ENCODE measurements around the gene FAM98C.
"Not testable (repeated sequence)": the region's sequence is repeated elsewhere in the genome, so short reads cannot be mapped to it uniquely, and the experiment has no call there.

FAM98C gene

DNA sequence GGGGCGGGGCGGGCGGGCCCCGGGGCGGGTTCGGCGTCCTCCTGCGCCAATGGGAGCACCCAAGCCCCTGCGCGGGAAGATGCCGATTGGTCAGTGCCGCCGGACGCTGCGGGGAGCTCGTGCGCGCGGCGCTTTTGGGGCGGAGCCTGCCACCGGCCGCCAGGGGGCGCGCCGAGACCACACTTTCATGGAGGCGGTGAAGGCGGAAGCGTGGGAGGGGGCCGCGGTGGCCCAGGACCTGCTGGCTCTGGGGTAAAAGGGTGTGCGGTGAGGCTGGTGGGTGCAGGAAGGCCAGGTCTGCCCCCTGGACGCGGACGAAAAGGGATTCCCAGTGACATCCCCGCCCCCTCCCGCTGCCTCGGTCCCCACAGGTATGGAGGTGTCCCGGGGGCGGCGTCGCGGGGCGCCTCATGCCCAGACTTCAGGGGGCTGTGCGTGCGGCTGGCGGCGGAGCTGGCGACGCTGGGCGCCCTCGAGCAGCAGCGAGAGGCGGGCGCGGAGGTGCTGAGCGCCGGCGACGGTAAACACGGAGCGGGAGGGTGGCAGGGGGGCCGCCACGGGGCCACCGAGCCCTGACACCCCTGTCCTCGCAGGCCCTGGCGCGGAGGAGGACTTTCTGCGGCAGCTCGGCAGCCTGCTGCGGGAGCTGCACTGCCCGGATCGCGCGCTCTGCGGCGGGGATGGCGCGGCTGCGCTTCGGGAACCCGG is at the start of gene FAM98C:
FAM98C (plus strand) TSS at position 127 of the 708 bp plus-strand sequence; CDS start at position 188, 61 bp downstream.
- DNase-seq, result peak; percentile 92 to 99 (median 96)
- intact Hi-C loops (cut with DNase I), result loop anchor here (5.0 to 10.0 kb wide), 3 partner anchors 214 to 942 kb away; partner anchors contain the start of genes EIF3K, MAP4K1, MRPS12 and SAMD4B

DNA sequence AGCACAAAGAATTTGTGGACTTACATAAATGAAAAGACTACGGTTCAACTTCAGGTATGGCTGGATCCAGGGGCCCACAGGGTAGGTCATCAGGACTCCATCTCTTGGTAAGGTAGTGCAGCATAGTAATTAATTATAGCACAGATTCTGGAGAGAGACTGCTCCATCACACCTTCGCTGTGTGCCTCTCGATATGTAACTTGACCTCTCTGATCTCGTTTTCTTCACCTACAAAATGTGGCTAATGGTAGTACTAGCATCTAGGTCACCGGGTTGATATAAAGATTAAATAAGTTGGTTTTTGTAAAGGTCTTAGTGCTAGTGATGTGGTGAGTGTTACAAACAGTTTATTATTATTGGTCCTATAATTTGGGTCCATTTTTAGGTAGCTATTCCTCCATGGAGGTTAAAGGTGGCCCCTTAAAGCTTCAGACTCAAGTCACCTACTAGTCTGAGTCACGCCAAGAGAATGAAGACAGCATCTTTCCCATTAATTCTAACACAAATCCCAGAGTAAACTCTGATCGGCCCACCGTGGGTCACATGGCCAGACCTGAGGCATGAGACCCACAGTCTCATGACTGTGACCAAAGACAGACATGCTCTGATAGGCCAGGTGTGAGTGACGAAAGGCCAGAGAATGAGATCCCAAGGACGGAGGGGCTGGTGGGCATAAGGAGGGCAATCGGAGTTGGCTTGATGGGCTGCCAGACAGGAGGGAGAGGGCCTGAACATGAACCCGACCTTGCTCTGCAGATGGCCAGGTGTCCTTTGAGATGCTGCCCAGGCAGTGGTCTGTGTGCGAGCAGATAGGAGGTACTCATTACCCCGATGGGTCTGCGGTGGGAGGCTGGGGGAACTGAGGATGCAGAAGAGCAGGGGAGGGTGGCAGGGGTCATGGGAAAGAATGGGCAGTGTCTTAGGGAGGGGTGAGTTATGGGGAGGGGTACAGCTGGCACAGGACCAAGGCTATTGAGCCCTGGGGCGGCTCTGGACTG is 46.9 kb upstream of the FAM98C start:
- intact Hi-C loops (cut with DNase I), result no loop called here
- peak in 1 of 10 donors; percentile 54 for DNase-seq

DNA sequence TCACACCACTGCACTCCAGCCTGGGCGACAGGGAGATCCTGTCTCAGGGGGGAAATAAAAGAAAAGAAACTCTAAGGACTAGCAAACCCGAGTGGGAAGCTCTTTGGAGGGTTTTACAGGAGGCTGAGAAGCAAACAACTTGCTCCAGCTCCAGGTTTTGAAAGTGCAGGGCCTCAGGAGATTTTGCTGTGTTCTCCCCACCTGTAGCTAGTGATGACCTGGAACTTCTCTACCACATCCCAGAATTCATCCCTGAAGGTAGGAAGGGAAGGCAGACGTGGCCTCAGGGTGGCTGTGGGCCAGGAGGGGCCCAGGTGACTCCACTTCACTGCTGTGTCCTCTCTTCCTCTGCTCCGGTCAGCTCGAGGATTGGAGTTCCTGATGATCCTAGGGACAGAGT is 44.8 kb upstream of the FAM98C start:
- no peak for DNase-seq
- intact Hi-C loops (cut with DNase I), result no loop called here

DNA sequence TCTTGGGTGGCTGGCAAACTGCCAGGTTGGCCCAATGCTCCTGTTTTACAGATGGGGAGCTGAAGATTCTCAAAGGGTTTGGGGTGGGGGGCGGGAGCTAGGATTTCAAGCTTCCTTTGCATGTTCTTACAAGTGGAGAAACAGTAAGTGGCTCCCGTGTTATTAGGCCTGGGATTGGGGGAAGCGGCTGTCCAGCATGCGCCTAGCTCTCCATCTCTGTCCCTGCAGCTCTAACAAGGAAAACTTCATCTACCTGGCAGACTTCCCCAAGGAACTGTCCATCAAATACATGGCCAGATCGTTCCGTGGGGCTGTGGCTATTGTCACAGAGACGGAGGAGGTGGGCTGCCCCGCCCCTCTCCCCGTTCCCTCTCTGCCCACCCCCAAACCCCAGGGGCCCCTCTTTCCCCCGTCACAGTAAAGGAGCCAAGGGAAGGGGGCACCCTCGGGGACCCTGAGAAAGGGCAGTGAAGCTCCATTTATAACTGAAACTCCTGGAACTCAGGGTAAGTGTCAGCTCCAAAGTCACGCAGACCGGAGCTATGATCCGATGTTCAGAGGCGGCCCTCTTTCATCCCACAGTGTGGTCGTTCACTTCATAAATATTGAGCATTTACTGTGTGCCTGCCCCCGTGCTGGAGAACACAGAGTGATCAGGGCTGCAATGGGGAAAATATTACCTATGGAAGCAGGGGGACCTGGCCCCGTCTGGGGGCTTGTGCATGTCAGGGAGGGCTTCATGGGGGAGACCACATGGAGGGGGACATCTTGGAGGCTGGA is 43.5 kb upstream of the FAM98C start:
- intact Hi-C loops (cut with DNase I), result no loop called here

DNA sequence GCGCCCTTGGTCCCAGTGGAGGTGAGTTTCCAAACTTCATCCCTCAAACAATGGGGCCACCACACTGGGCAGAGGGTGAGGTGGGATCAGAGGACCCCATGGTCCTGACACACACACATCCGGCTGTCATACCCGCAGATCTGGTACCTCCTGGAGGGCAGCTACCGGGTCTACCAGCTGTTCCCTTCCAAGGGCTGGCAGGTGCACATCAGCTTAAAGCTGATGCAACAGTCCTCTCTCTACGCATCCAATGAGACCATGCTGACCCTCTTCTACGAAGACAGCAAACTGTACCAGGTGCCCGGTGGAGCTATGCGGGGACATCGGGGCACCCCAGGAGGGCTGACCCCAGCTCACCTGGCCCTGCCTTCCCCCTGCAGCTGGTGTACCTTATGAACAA is 42.5 kb upstream of the FAM98C start:
- DNase-seq, result no peak
- intact Hi-C loops (cut with DNase I), result no loop called here

More for the DNA sequence above, 43.5 kb upstream of the FAM98C start:
- no peak for DNase-seq

DNA sequence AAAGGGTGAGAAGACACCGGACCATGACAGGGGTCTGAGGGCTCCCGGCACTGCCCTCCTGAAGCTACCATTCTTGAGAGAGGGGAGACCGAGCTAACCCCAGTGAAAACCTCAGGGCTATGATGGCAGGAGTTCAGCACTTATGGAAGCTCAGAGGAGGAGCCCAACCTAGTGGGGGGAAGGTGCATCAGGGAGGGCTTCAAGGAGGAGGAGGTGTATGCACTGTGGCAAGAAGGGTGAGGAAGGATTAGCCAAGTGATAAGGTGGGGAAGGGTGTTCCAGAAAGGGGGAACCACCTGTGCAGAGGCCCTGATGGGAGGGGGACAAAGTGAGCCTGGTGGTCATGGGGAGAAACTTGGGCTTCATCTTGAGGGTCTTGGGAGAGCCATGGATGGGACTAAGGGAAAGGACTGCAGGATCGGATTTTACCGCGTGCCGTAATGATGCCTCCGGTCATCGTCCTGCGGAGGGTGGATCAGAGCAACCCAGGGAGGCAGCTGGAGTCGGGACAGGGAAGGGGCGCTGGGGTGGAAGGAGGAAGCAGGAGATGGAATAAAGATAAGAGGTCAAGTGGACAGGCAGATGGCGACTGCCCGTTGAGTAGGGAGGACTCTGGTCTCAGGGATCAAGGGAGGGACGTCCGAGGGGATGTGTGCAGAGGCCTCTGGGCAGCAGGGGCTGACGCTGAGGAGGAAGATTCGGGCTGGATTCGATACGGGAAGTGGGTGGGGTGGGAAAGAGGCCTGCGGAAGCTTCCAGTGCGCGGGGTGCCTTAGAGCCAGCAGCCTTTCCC is 41.9 kb upstream of the FAM98C start:
- no peak for DNase-seq
- intact Hi-C loops (cut with DNase I), result no loop called here

DNA sequence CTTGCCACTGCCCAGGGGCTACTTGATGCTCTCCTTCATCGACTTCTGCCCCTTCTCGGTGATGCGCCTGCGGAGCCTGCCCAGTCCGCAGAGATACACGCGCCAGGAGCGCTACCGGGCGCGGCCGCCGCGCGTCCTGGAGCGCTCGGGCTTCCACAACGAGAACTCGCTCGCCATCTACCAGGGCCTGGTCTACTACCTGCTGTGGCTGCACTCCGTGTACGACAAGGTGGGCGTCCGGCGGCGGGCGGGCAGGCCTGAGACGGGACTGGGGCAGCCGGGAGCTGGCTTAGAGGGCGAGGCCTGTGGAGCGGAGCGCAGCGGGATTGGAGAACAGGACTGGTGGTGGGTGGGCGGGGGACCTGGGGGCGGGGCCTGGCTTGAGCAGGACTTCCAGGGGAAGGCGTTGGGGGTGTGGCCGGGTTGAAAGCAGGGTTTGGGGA is 41.2 kb upstream of the FAM98C start:
- peak; percentile 35 to 94 (median 58) for DNase-seq
- intact Hi-C loops (cut with DNase I), result no loop called here

DNA sequence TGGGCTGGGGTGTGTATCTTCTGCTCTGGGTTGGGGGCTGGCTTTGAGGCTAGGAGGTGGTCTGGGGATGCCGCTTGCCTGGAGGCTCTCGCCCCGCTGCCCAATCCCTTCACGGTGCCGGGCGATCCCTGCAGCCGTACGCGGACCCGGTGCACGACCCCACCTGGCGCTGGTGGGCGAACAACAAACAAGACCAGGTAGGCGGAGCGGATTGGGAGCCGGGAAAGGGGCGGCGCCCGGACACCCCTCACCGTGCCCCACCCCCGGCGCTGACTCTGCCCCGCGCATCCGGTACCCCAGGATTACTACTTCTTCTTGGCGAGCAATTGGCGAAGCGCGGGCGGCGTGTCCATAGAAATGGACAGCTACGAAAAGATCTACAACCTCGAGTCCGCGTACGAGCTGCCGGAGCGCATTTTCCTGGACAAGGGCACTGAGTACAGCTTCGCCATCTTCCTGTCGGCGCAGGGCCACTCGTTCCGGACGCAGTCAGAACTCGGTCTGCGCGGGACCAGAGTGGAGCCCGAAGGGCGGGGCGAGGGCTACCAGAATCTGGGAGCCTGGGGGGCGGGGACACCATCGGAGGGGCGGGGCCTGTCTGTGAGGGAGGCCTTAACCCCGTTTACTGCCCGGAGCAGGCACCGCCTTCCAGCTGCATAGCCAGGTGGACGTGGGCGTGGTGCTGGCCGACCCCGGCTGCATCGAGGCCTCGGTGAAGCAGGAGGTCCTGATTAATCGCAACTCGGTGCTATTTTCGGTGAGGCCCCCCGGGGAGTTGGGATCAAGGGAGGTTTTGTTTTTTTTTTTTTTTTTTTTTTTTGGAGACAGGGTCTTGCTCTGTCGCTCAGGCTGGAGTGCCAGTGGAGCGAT is 40.6 kb upstream of the FAM98C start:
- peak in 6 of 10 donors; percentile 17 to 90 (median 54) for DNase-seq
- intact Hi-C loops (cut with DNase I), result no loop called here

DNA sequence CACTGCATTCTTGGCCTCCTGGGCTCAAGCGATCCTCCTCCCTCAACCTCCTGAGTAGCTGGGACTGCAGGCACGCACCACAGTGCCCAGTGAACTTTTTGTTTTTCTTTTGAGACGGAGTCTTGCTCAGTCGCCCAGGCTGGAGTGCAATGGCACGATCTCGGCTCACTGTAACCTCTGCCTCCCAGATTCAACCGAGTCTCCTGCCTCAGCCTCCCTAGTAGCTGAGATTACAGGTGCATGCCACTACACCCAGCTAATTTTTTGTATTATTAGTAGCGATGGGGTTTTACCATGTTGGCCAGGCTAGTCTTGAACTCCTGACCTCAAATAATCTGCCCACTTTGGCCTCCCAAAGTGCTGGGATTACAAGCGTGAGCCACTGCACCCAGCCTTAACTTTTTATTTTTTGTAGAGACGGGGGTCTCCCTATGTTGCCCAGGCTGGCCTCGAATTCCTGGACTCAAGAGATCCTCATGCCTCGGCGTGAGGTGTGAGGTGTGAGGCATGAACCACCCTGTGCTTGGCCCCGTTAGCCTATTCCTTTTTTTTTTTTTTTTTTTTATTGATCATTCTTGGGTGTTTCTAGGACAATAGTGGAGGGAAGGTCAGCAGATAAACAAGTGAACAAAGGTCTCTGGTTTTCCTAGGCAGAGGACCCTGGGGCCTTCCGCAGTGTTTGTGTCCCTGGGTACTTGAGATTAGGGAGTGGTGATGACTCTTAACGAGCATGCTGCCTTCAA is 39.8 kb upstream of the FAM98C start:
- DNase-seq; intact Hi-C loops (cut with DNase I): not testable (repeated sequence)

DNA sequence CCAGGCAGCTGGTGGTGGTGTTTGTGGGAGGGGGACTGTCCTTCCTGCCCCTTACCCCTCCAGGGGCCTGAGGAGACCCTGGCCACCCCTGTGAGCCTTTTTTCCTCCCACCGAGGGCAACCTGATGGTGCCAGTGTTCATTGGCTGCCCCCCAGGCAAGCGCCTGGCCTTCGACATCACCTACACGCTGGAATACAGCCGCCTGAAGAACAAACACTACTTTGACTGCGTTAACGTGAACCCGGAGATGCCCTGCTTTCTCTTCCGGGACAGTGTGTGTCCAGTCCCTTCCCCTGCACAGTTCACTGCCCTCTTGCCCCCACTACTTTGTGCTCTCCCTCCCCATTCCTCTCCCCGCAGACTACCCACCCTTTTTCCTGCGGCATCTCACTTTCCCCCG is 35.9 kb upstream of the FAM98C start:
- no peak for DNase-seq
- intact Hi-C loops (cut with DNase I), result no loop called here

DNA sequence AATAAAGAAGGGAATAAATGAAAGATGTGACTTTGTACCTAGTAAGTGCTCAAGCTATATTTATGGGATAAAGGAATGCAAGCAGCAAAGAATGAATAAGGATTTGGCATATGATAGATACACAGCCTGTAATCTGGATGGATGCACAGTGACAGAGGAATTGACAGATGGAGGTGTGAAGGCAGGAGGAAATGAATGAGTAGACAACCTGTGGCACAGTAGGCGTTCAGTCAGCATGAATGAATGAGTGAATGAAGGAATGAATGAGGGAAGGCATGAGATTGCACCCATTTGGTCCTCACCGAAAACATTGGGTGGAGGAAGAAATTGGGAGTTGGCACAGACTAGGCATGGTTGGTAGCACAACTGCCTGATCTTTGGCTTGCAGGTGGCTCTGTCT is 33.3 kb upstream of the FAM98C start:
- DNase-seq, result no peak

DNA sequence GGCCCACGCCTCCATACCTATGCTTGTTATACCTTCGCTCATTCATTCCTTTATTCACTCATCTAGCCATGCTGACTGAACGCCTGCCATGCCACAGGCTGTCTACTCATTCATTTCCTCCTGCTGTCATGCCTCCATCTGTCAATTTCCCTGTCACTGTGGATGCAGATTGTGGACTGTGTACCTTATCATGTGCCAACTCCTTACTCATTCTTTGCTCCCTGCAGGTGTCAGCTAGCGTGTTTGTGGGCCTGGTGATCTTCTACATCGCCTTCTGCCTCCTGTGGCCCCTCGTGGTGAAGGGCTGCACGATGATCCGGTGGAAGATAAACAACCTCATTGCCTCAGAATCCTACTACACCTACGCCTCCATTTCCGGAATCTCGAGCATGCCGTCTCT is 32.6 kb upstream of the FAM98C start:
- intact Hi-C loops (cut with DNase I), result no loop called here

More for the DNA sequence above, 33.3 kb upstream of the FAM98C start:
- intact Hi-C loops (cut with DNase I), result no loop called here

DNA sequence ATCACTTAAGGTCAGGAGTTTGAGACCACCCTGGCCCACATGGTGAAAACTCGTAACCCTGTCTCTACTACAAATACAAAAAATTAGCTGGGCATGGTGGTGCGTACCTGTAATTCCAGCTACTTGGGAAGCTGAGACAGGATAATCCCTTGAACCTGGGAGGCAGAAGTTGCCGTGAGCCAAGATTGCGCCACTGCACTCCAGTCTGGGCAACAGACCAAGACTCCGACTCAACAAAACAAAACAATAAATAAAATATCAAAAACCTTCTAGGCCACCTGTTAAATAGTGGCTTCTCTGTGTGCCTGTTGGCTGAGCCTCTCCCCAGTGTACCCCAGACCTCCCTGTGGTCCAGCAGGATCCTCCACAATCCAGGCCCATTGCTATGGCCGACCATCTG is 31.8 kb upstream of the FAM98C start:
- DNase-seq, result no peak
- intact Hi-C loops (cut with DNase I), result no loop called here

More for the DNA sequence above, 32.6 kb upstream of the FAM98C start:
- DNase-seq, result no peak

DNA sequence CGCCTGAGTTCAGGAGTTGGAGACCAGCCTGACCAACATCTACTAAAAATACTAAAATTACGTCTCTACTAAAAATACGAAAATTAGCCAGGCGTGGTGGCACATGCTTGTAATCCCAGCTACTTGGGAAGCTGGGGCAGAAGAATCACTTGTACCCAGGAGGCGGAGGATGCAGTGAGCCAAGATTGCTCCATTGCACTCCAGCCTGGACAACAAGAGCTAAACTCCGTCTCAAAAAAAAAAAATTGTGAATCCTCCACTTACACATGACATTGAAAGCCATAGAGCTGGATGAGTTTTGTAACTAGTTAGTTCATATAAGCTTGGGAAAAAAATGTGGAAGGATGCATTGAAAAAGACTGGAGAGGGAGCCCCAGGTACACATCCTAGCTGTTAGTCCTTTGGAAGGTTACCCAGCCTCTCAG is 29.0 kb upstream of the FAM98C start:
- no peak for DNase-seq

DNA sequence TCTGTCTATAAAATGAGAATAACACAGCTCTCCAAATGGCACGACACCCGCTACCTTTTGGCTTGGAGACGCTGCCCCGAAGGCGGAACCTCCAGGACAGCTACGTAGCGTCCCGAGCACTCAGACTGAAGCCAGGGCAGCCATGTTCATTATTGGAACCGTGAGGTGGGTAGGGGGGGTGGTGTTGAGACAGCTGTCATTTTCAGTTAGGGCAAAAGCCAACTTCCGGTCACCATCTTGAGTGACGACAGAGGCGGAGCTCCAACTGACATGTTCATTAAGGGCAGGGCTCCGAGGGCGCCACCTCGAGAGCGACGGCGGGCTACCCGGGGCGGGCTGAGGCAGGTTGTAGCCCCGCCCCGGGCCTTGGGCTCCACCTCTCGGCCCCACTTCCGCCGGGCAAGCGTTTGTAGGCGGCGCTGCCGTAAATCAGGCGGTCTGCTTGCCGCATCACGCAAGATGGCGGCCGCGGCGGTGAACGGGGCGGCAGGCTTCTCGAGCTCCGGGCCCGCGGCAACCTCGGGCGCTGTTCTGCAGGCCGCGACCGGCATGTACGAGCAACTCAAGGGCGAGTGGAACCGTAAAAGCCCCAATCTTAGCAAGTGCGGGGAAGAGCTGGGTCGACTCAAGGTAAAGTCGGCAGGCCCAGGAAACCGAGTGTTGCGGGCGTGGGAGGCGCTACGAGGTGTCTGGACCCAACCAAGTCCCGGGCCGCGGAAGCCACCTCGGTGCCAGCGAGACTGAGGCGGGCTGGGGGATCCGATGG is 28.4 kb upstream of the FAM98C start, which contains the start of gene PSMD8:
PSMD8 (plus strand) TSS at position 240 of the 766 bp plus-strand sequence; CDS start at position 271, 31 bp downstream.
- DNase-seq, result peak; percentile 99 to 100 (median 100)
- intact Hi-C loops (cut with DNase I), result loop anchor here (1.0 kb wide), 1 partner anchor 38 kb away; no protein-coding TSS in a partner anchor

More for the DNA sequence above, 29.0 kb upstream of the FAM98C start:
- intact Hi-C loops (cut with DNase I), result loop anchor here (1.0 kb wide), 1 partner anchor 38 kb away; no protein-coding TSS in a partner anchor

DNA sequence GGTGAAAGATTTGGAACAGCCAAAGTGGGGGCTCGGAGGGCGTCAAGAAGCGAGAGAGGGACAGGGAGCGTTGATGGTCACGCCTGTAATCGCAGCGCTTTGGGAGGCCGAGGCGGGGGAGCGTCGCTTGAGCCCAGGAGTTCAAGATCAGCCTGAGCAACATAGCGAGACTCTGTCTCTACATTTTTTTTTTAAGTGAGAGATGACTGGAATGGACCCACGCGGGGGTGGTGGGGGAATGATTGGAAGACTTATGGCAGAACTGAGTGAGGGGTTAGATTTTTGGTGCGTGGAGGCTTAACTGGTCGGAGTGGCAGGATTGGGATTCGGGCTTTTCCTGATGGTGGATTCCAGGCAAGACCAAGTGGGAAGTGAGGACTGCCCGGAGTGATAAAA is 27.8 kb upstream of the FAM98C start:
- intact Hi-C loops (cut with DNase I), result no loop called here
- DNase-seq, result no peak

DNA sequence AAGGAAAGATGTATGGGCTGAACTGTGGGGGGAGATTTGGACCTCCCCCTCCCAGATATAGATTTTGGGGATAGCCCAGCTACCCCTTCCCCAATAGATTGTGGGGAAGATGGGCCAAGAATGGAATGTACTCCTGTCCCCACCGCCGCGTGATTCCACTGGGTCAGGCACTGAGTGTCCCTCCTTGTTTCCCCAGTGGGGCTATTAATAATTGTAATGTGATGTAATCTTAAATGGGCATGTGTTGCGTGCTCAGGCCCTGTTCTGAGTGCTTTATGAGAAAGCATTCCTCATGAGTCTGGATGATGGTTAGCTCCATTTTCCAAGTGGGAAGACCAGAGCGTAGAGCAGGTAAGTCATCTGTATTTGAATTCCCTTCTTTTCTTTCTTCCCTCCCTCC is 27.1 kb upstream of the FAM98C start:
- DNase-seq, result peak in 1 of 10 donors; percentile 55
- intact Hi-C loops (cut with DNase I), result no loop called here
